Activated naive CD4-positive, alpha-beta T cell treated with anti-CD3 and anti-CD28 coated beads, Interleukin-2, amount 50 U/mL, for 16 hours (primary cell): ENCODE measurements around the gene PTH1R.
A peak's percentile ranks its signal among the peaks of the same experiment; 100 is the strongest.

Experiments used
- DNase-seq: peaks from one replicate; pipeline ENCODE4 v3.0.0-alpha.2; 2020

Gene PTH1R

GRCh38 chr3:46934072-46934471, 56.6 kb downstream of the PTH1R start:
- DNase-seq: no peak

GRCh38 chr3:46934498-46935167, 57.1 kb downstream of the PTH1R start:
- no peak for DNase-seq

- no peak for DNase-seq
Observed at GRCh38 chr3:46935168-46935858, 57.8 kb downstream of the PTH1R start.

- no peak for DNase-seq
Observed at GRCh38 chr3:46935989-46936558, 58.6 kb downstream of the PTH1R start.

- DNase-seq: no peak
Observed at GRCh38 chr3:46936733-46937250, 59.3 kb downstream of the PTH1R start.

GRCh38 chr3:46938118-46938517, 60.6 kb downstream of the PTH1R start:
- no peak for DNase-seq

GRCh38 chr3:46939578-46940445, 62.3 kb downstream of the PTH1R start:
- DNase-seq: no peak

GRCh38 chr3:46942076-46942475, 64.6 kb downstream of the PTH1R start:
- no peak for DNase-seq

GRCh38 chr3:46942481-46943236, 65.1 kb downstream of the PTH1R start:
- DNase-seq: no peak

GRCh38 chr3:46943237-46944187, 66.0 kb downstream of the PTH1R start:
- no peak for DNase-seq

- no peak for DNase-seq
Observed at GRCh38 chr3:46944191-46944590, 66.7 kb downstream of the PTH1R start.

GRCh38 chr3:46946416-46946815, 68.9 kb downstream of the PTH1R start:
- no peak for DNase-seq

- DNase-seq: peak; percentile 32
Observed at GRCh38 chr3:46946856-46947545, 69.5 kb downstream of the PTH1R start.

GRCh38 chr3:46947546-46947901, 70.0 kb downstream of the PTH1R start:
- DNase-seq: no peak

GRCh38 chr3:46947981-46948791, 70.7 kb downstream of the PTH1R start:
- peak; percentile 32 for DNase-seq

GRCh38 chr3:46948830-46949671, 71.5 kb downstream of the PTH1R start:
- DNase-seq: no peak

- no peak for DNase-seq
Observed at GRCh38 chr3:46950177-46950576, 72.7 kb downstream of the PTH1R start.

- DNase-seq: no peak
Observed at GRCh38 chr3:46950650-46951241, 73.2 kb downstream of the PTH1R start.
